CD14-positive monocyte (primary cell): Measurements from ENCODE around the gene CPNE8. TPM values are rescaled to one million over a fixed set of nuclear protein-coding genes. Genes with fewer than 3 reads are reported as not detected.

Experiments used
- DNase-seq, 3 donors: peaks; one replicate each; pipeline ENCODE4 v3.0.0-alpha.2; 2011 to 2022
- H2AFZ ChIP-seq: 2 replicates; pipeline ENCODE4 v1.6.0; 2012; ENCODE audit warnings: mild to moderate bottlenecking, low read depth, low read length, inconsistent platforms; ENCODE audit not compliant: insufficient read depth, poor library complexity, severe bottlenecking
- H3K27ac ChIP-seq, 2 donors: 1 replicate in 1 of 2; 2 replicates in 1 of 2; pipeline ENCODE4 v1.5.1; 2012 to 2013; ENCODE audit warnings: low read length in 2 of 2, control low read depth in 1 of 2, inconsistent platforms in 1 of 2, low read depth in 1 of 2, mild to moderate bottlenecking in 1 of 2
- H3K27me3 ChIP-seq, 2 donors: one replicate each; pipeline versions ENCODE4 v1.6.0 to v1.6.1; 2011 to 2013; ENCODE audit warnings: low read length in 2 of 2; ENCODE audit not compliant: control insufficient read depth in 2 of 2, insufficient read depth in 2 of 2
- H3K36me3 ChIP-seq, 2 donors: replicated peaks in 1 of 2; 1 replicate in 1 of 2; 2 replicates in 1 of 2; pipeline versions ENCODE4 v1.5.1 to v1.6.1; 2012 to 2013; ENCODE audit warnings: low read length in 2 of 2, control low read depth in 1 of 2, inconsistent platforms in 1 of 2, mild to moderate bottlenecking in 1 of 2; ENCODE audit not compliant: insufficient read depth in 2 of 2, control insufficient read depth in 1 of 2
- H3K4me1 ChIP-seq, 2 donors: 1 replicate in 1 of 2; 2 replicates in 1 of 2; pipeline versions ENCODE4 v1.5.1 to v1.6.1; 2012 to 2013; ENCODE audit warnings: low read length in 2 of 2, control low read depth in 1 of 2, inconsistent platforms in 1 of 2, mild to moderate bottlenecking in 1 of 2, moderate library complexity in 1 of 2; ENCODE audit not compliant: insufficient read depth in 2 of 2, control insufficient read depth in 1 of 2
- H3K4me2 ChIP-seq: replicated peaks from 2 replicates; pipeline ENCODE3; 2012; ENCODE audit warnings: low read length, moderate library complexity, mild to moderate bottlenecking; ENCODE audit not compliant: poor library complexity, severe bottlenecking; ENCODE audit errors: extremely low read depth
- H3K4me3 ChIP-seq, 3 experiments: fragments of 200-600 bp in 1 of 3; sonication (generic) in 1 of 3; replicated peaks in 1 of 3; 1 replicate in 2 of 3; 2 replicates in 1 of 3; pipeline ENCODE4 v1.5.1; 2011 to 2013; ENCODE audit warnings: low read length in 3 of 3, mild to moderate bottlenecking in 3 of 3, control low read depth in 2 of 3, low read depth in 2 of 3, inconsistent platforms in 1 of 3, moderate library complexity in 1 of 3
- H3K79me2 ChIP-seq: 2 replicates; pipeline ENCODE4 v1.6.0; 2012; ENCODE audit warnings: mild to moderate bottlenecking, control low read depth, inconsistent platforms, low read length, moderate library complexity; ENCODE audit not compliant: insufficient read depth
- H3K9ac ChIP-seq: 2 replicates; pipeline ENCODE4 v1.6.0; 2017; ENCODE audit warnings: low read length, mild to moderate bottlenecking; ENCODE audit not compliant: insufficient read depth, poor library complexity, severe bottlenecking
- H3K9me3 ChIP-seq, 2 donors: replicated peaks in 1 of 2; 1 replicate in 1 of 2; 2 replicates in 1 of 2; pipeline versions ENCODE4 v1.5.1 to v1.6.1; 2012 to 2013; ENCODE audit warnings: low read length in 2 of 2, control low read depth in 1 of 2; ENCODE audit not compliant: control insufficient read depth in 1 of 2, insufficient read depth in 1 of 2
- H4K20me1 ChIP-seq: 2 replicates; pipeline ENCODE4 v1.6.0; 2012; ENCODE audit warnings: mild to moderate bottlenecking, low read length, control low read depth, moderate library complexity; ENCODE audit not compliant: insufficient read depth
- H3K27ac Mint-ChIP-seq, 7 donors: one replicate each; pipeline ENCODE4 v1.8.0; 2020; ENCODE audit warnings: mild to moderate bottlenecking in 7 of 7, mixed read lengths in 7 of 7, moderate library complexity in 6 of 7, inconsistent platforms in 2 of 7
- H3K27me3 Mint-ChIP-seq, 3 donors: one replicate each; pipeline ENCODE4 v1.8.0; 2021 to 2022; ENCODE audit warnings: low read depth in 3 of 3, mild to moderate bottlenecking in 3 of 3, mixed read lengths in 3 of 3, moderate library complexity in 3 of 3, inconsistent platforms in 1 of 3
- H3K36me3 Mint-ChIP-seq, 2 donors: one replicate each; pipeline ENCODE4 v1.8.0; 2020; ENCODE audit warnings: mixed read lengths in 2 of 2, inconsistent platforms in 1 of 2, mild to moderate bottlenecking in 1 of 2
- H3K4me1 Mint-ChIP-seq: one replicate; pipeline ENCODE4 v1.8.0; 2020; ENCODE audit warnings: mild to moderate bottlenecking, mixed read lengths
- H3K4me3 Mint-ChIP-seq, 2 donors: one replicate each; pipeline ENCODE4 v1.8.0; 2020; ENCODE audit warnings: mild to moderate bottlenecking in 2 of 2, mixed read lengths in 2 of 2, moderate library complexity in 1 of 2
- H3K9me3 Mint-ChIP-seq, 7 donors: one replicate each; pipeline ENCODE4 v1.8.0; 2020 to 2022; ENCODE audit warnings: mixed read lengths in 7 of 7, mild to moderate bottlenecking in 6 of 7, moderate library complexity in 6 of 7, inconsistent platforms in 2 of 7
- WGBS: methylation state at CpG from one replicate; pipeline ENCODE4 v1.1.5; 2013; ENCODE audit warnings: missing lambda C conversion rate; ENCODE audit not compliant: insufficient coverage; 5-methylcytosine and 5-hydroxymethylcytosine counted together
- intact Hi-C, 2 donors: fragments of 100-400 bp; cut with micrococcal nuclease; formaldehyde crosslinking; loops; one replicate each; pipeline versions ENCODE4 v1.15.0 to v1.15.1; 2023
- polyA plus RNA-seq, 3 donors: library from polyadenylated mRNA; depleted of rRNA in 1 of 3; unstranded in 2 of 3; stranded (reverse) in 1 of 3; fragments of 300-500 nt in 2 of 3; fragments of >200 nt in 1 of 3; fragmentation: Illumina TruSeq in 2 of 3; gene quantifications; 1 replicate in 2 of 3; 2 replicates in 1 of 3; pipeline ENCODE4 v1.2.3, GENCODE V29; 2012 to 2021
- TF ChIP-seq, protein P1 (sequence below): fragments of 200-600 bp; IDR thresholded peaks from one replicate; pipeline ENCODE4 v1.8.0; 2022; ENCODE audit warnings: antibody characterized with exemption, mild to moderate bottlenecking

The CPNE8 gene
- polyA plus RNA-seq, 3 donors: 15.2 to 22.5 (median 19.0) TPM

DNA sequence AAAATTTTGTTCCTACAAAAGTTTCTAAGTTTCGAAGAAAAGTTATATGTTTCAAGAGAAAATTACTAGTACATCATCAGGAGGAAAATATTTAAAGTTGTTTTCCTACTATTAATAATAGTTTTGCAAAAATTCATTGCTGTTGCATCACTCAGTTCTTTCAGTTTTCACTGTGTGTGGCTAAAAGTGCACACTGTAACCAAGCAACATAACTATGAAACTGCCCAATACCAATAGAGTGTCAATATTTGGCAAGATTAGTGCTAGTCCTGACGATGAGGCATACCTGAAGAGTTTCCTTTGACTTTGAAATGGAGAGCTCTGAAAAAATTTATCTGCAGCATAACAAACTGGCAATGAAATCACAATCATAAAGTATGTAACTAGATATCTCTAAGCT is 194.3 kb downstream of the CPNE8 start:
- Histone ChIP-seq H3K4me2 (no peak overlapping the region), H3K27me3 (no peaks in the 10 kb centered on the region), H3K9ac (no peak overlapping the region), H4K20me1 (no peaks in the 10 kb centered on the region), H3K27ac (no peak overlapping the region), H3K36me3 (peaks cover 0 to 11% of the 10 kb centered on the region in 2 donors), H3K4me1 (no peaks in the 10 kb centered on the region), H3K79me2 (no peaks in the 10 kb centered on the region), H3K9me3 (no peaks in the 10 kb centered on the region), H2AFZ (no peak overlapping the region), H3K4me3 (no peak overlapping the region)
- no CpG with 5 or more reads among the region's 2 CpGs for WGBS
- Mint-ChIP-seq H3K27ac (no peak overlapping the region), H3K4me3 (no peak overlapping the region), H3K27me3 (no peaks in the 10 kb centered on the region), H3K4me1 (no peaks in the 10 kb centered on the region), H3K9me3 (no peaks in the 10 kb centered on the region), H3K36me3 (peaks cover 9 to 15% of the 10 kb centered on the region in 2 donors)
- intact Hi-C loops: no loop called here
- DNase-seq: no peak
- TF ChIP-seq, protein P1, sequence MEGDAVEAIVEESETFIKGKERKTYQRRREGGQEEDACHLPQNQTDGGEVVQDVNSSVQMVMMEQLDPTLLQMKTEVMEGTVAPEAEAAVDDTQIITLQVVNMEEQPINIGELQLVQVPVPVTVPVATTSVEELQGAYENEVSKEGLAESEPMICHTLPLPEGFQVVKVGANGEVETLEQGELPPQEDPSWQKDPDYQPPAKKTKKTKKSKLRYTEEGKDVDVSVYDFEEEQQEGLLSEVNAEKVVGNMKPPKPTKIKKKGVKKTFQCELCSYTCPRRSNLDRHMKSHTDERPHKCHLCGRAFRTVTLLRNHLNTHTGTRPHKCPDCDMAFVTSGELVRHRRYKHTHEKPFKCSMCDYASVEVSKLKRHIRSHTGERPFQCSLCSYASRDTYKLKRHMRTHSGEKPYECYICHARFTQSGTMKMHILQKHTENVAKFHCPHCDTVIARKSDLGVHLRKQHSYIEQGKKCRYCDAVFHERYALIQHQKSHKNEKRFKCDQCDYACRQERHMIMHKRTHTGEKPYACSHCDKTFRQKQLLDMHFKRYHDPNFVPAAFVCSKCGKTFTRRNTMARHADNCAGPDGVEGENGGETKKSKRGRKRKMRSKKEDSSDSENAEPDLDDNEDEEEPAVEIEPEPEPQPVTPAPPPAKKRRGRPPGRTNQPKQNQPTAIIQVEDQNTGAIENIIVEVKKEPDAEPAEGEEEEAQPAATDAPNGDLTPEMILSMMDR: no peak

DNA sequence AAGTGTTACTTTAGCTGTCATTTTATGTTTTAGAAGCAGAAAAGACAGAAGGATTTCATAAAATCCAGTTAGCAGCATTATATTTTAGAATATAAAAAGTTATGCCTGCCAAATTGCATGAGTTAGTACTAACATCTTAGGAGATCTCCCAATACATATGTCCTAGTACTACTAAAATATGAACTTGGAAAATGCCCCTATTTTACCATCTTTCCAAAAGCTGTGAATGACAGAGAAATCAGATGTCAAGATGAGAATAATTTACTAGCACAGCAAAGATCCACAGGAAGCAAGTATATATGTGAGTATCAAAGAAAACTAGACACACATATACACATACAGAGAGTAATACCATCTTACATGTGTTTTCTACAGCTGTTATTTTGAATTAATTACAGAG is 196.9 kb downstream of the CPNE8 start:
- Histone ChIP-seq H3K9ac (no peak overlapping the region), H3K36me3 (peaks cover 6 to 20% of the 10 kb centered on the region in 2 donors), H3K27ac (no peak overlapping the region), H3K4me3 (no peak overlapping the region), H3K4me2 (no peak overlapping the region), H3K4me1 (no peaks in the 10 kb centered on the region), H4K20me1 (no peaks in the 10 kb centered on the region), H2AFZ (no peak overlapping the region), H3K79me2 (no peaks in the 10 kb centered on the region), H3K27me3 (no peaks in the 10 kb centered on the region), H3K9me3 (no peaks in the 10 kb centered on the region)
- Mint-ChIP-seq H3K9me3 (no peaks in the 10 kb centered on the region), H3K4me1 (no peaks in the 10 kb centered on the region), H3K36me3 (peaks cover 8 to 10% of the 10 kb centered on the region in 2 donors), H3K27ac (no peak overlapping the region), H3K27me3 (no peaks in the 10 kb centered on the region), H3K4me3 (no peak overlapping the region)
- TF ChIP-seq, protein P1: no peak
- intact Hi-C loops: no loop called here
- DNase-seq: no peak
